Measurements from ENCODE around the gene TMEM92.
"Not testable (repeated sequence)": the region's sequence is repeated elsewhere in the genome, so short reads cannot be mapped to it uniquely, and the experiment has no call there.

TMEM92 gene

GRCh38 chr17:50261051-50261915 is 13.0 kb upstream of the TMEM92 start:
- FAIRE-seq = no peak
- DNase-seq (ENCODE audit: extremely low spot score, insufficient read length, low read depth) = no peak

- DNase-seq (ENCODE audit: extremely low spot score, insufficient read length, low read depth) (no peak), FAIRE-seq (no peak)
Observed at GRCh38 chr17:50262001-50262794, 12.1 kb upstream of the TMEM92 start.

- no peak for FAIRE-seq
- DNase-seq (ENCODE audit: extremely low spot score, insufficient read length, low read depth) = no peak
Observed at GRCh38 chr17:50263331-50264262, 10.7 kb upstream of the TMEM92 start.

- no peak for FAIRE-seq
- no peak for DNase-seq (ENCODE audit: extremely low spot score, insufficient read length, low read depth)
Observed at GRCh38 chr17:50264263-50265113, 9.8 kb upstream of the TMEM92 start.

- DNase-seq (ENCODE audit: extremely low spot score, insufficient read length, low read depth) (no peak), FAIRE-seq (no peak)
Observed at GRCh38 chr17:50265212-50265611, 9.1 kb upstream of the TMEM92 start.

GRCh38 chr17:50265690-50266315 is 8.5 kb upstream of the TMEM92 start:
- DNase-seq (ENCODE audit: extremely low spot score, insufficient read length, low read depth) (no peak), FAIRE-seq (no peak)

GRCh38 chr17:50266384-50267073 is 7.7 kb upstream of the TMEM92 start:
- DNase-seq (ENCODE audit: extremely low spot score, insufficient read length, low read depth) (no peak), FAIRE-seq (no peak)

- no peak for DNase-seq (ENCODE audit: extremely low spot score, insufficient read length, low read depth)
- no peak for FAIRE-seq
Observed at GRCh38 chr17:50267074-50267841, 7.0 kb upstream of the TMEM92 start.

GRCh38 chr17:50268026-50268425 is 6.2 kb upstream of the TMEM92 start:
- DNase-seq (ENCODE audit: extremely low spot score, insufficient read length, low read depth) = no peak
- FAIRE-seq = no peak

- no peak for FAIRE-seq
- no peak for DNase-seq (ENCODE audit: extremely low spot score, insufficient read length, low read depth)
Observed at GRCh38 chr17:50268743-50269275, 5.5 kb upstream of the TMEM92 start.

- FAIRE-seq (peak; percentile 91), DNase-seq (ENCODE audit: extremely low spot score, insufficient read length, low read depth) (peak; percentile 44)
Observed at GRCh38 chr17:50269477-50270434, 4.5 kb upstream of the TMEM92 start.

- FAIRE-seq = no peak
- DNase-seq (ENCODE audit: extremely low spot score, insufficient read length, low read depth) = no peak
Observed at GRCh38 chr17:50270435-50271362, 3.6 kb upstream of the TMEM92 start.

- not testable (repeated sequence) for FAIRE-seq; DNase-seq (ENCODE audit: extremely low spot score, insufficient read length, low read depth)
Observed at GRCh38 chr17:50271363-50271750, 2.9 kb upstream of the TMEM92 start.

GRCh38 chr17:50272246-50272645 is 2.0 kb upstream of the TMEM92 start:
- DNase-seq (ENCODE audit: extremely low spot score, insufficient read length, low read depth) (no peak), FAIRE-seq (no peak)
